ENCODE data around the gene PRR13. TPM values are rescaled to one million over a fixed set of nuclear protein-coding genes. Genes with fewer than 3 reads are reported as not detected.

The PRR13 gene
- total RNA-seq, 1 experiment from 2014 or later: 216 TPM

GRCh38 chr12:53483225-53483978 lies 41.9 kb downstream of the PRR13 start:
- ATAC-seq (peak; percentile 14; the same call in 1 of the 2 replicates), DNase-seq (ENCODE audit: low read depth, low spot score) (no peak)
- H3K36me3 ChIP-seq (ENCODE audit: control insufficient read depth in 1 of 2, insufficient read depth in 2 of 2, low read length in 2 of 2): peaks cover 38 to 59% of the 10 kb centered on the region in 2 experiments
- no peak overlapping the region for H3K4me2 ChIP-seq (ENCODE audit: low read length)
- RAD21 ChIA-PET (ENCODE audit: low non-redundant PET in 1 of 2, low total read pairs in 2 of 2, uncharacterized antibody in 2 of 2, unreplicated experiment in 2 of 2): no interaction called here
- peaks cover 0 to 31% of the 10 kb centered on the region in 2 experiments; a peak in 2 of 4 replicates for H3K4me1 ChIP-seq (ENCODE audit: control insufficient read depth in 1 of 2, insufficient read depth in 2 of 2, low read length in 2 of 2)
- CTCF ChIA-PET: no interaction called here
- H3K4me3 ChIP-seq (replicated peaks in 1 of 2; ENCODE audit: low read depth in 1 of 2, low read length in 2 of 2): no peak overlapping the region
- H3K27ac ChIP-seq (ENCODE audit: low read depth, low read length): peak overlapping the region; percentile 19; the same call in 1 of the 2 replicates
- H3K27me3 ChIP-seq (ENCODE audit: insufficient read depth, low read length): no peaks in the 10 kb centered on the region
- no peaks in the 10 kb centered on the region for H3K9me2 ChIP-seq (ENCODE audit: insufficient read depth)
- intact Hi-C loops (cut with micrococcal nuclease): no loop called here
- H3K9me3 ChIP-seq (ENCODE audit: control insufficient read depth in 1 of 2, insufficient read depth in 1 of 2, low read depth in 1 of 2, low read length in 2 of 2): no peaks in the 10 kb centered on the region
- POLR2A ChIA-PET: interaction anchor here (0.9 to 1.1 kb wide), 2 partner anchors 8 to 104 kb away, joined by 3 to 5 read pairs; partner anchors contain the start of gene SP1
- BruUV-seq (replicated peaks): TSS peak; percentile 37
- no peak overlapping the region for H3K9ac ChIP-seq (ENCODE audit: low read length)
- peaks cover 17% of the 10 kb centered on the region; the same call in 1 of the 2 replicates for H4K20me1 ChIP-seq (ENCODE audit: insufficient read depth)
- H3K79me2 ChIP-seq (ENCODE audit: insufficient read depth, low read length): peaks cover 25% of the 10 kb centered on the region
- TF ChIP-seq ZFX (IDR thresholded peaks at IDR 0.05): no peak
- peak; percentile 51 for TF ChIP-seq POLR2AphosphoS5 (IDR thresholded peaks at IDR 0.05; ENCODE audit: low read depth, low read length)
- TF ChIP-seq, protein P1, sequence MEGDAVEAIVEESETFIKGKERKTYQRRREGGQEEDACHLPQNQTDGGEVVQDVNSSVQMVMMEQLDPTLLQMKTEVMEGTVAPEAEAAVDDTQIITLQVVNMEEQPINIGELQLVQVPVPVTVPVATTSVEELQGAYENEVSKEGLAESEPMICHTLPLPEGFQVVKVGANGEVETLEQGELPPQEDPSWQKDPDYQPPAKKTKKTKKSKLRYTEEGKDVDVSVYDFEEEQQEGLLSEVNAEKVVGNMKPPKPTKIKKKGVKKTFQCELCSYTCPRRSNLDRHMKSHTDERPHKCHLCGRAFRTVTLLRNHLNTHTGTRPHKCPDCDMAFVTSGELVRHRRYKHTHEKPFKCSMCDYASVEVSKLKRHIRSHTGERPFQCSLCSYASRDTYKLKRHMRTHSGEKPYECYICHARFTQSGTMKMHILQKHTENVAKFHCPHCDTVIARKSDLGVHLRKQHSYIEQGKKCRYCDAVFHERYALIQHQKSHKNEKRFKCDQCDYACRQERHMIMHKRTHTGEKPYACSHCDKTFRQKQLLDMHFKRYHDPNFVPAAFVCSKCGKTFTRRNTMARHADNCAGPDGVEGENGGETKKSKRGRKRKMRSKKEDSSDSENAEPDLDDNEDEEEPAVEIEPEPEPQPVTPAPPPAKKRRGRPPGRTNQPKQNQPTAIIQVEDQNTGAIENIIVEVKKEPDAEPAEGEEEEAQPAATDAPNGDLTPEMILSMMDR (IDR thresholded peaks at IDR 0.05 in 2 of 3, conservative IDR thresholded peaks at IDR 0.05 in 1 of 3; ENCODE audit: borderline replicate concordance in 1 of 3, insufficient read depth in 1 of 3, low read depth in 2 of 3, low read length in 2 of 3): no peak
- H2AFZ ChIP-seq (ENCODE audit: low read depth, low read length, poor library complexity, severe bottlenecking): no peak overlapping the region

DNA sequence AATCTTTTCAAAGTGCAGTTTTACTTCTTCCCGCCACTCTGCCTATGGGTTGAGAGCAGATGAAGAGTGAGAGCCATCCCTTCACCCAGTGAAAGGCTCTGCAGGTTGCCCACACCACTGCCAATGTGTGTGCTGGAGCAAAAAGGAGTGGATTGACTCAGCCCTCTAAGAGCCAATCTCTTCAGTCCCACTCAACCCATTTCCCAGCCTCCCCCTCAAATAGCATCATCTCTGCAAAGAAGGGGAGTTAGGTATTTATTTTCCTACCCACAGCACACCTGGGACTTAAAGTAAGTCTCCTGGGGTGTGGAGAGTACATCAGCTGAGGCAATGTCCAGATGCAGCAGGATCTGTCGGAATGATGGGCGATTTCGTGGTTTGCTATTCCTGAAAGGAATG lies 42.4 kb downstream of the PRR13 start:
- no peak overlapping the region for H3K9ac ChIP-seq (ENCODE audit: low read length)
- no peak overlapping the region for H2AFZ ChIP-seq (ENCODE audit: low read depth, low read length, poor library complexity, severe bottlenecking)
- H3K27me3 ChIP-seq (ENCODE audit: insufficient read depth, low read length): no peaks in the 10 kb centered on the region
- DNase-seq (ENCODE audit: low read depth, low spot score) (no peak), ATAC-seq (no peak)
- H3K4me1 ChIP-seq (ENCODE audit: control insufficient read depth in 1 of 2, insufficient read depth in 2 of 2, low read length in 2 of 2): peaks cover 0 to 29% of the 10 kb centered on the region in 2 experiments; a peak in 2 of 4 replicates
- H3K9me2 ChIP-seq (ENCODE audit: insufficient read depth): no peaks in the 10 kb centered on the region
- H4K20me1 ChIP-seq (ENCODE audit: insufficient read depth): peaks cover 12% of the 10 kb centered on the region; the same call in 1 of the 2 replicates
- H3K27ac ChIP-seq (ENCODE audit: low read depth, low read length): no peak overlapping the region
- no peak overlapping the region for H3K4me3 ChIP-seq (replicated peaks in 1 of 2; ENCODE audit: low read depth in 1 of 2, low read length in 2 of 2)
- BruUV-seq (replicated peaks): no TSS peak
- RAD21 ChIA-PET (ENCODE audit: low non-redundant PET in 1 of 2, low total read pairs in 2 of 2, uncharacterized antibody in 2 of 2, unreplicated experiment in 2 of 2): no interaction called here
- H3K9me3 ChIP-seq (ENCODE audit: control insufficient read depth in 1 of 2, insufficient read depth in 1 of 2, low read depth in 1 of 2, low read length in 2 of 2): no peaks in the 10 kb centered on the region
- peaks cover 35 to 53% of the 10 kb centered on the region in 2 experiments for H3K36me3 ChIP-seq (ENCODE audit: control insufficient read depth in 1 of 2, insufficient read depth in 2 of 2, low read length in 2 of 2)
- intact Hi-C loops (cut with micrococcal nuclease): no loop called here
- H3K4me2 ChIP-seq (ENCODE audit: low read length): no peak overlapping the region
- CTCF ChIA-PET: no interaction called here
- POLR2A ChIA-PET: interaction anchor here (0.9 to 1.1 kb wide), 2 partner anchors 8 to 104 kb away, joined by 3 to 5 read pairs; partner anchors contain the start of gene SP1
- H3K79me2 ChIP-seq (ENCODE audit: insufficient read depth, low read length): peaks cover 19% of the 10 kb centered on the region
- TF ChIP-seq CEBPB (IDR thresholded peaks at IDR 0.05; ENCODE audit: low read depth) (no peak), RAD21 (IDR thresholded peaks at IDR 0.05; ENCODE audit: low read depth) (no peak), JUND (IDR thresholded peaks at IDR 0.05) (no peak), ZFX (IDR thresholded peaks at IDR 0.05) (no peak), ELF1 (IDR thresholded peaks at IDR 0.05; ENCODE audit: borderline replicate concordance, low read depth) (no peak), FOSL1 (IDR thresholded peaks at IDR 0.05; ENCODE audit: low read depth) (no peak), YY1 (IDR thresholded peaks at IDR 0.05; ENCODE audit: extremely low read depth, insufficient replicate concordance, low read depth, low read length) (no peak), POLR2A (IDR thresholded peaks at IDR 0.05; ENCODE audit: borderline replicate concordance, extremely low read depth, insufficient read depth, insufficient read length) (no peak), SP1 (IDR thresholded peaks at IDR 0.05; ENCODE audit: low read depth) (no peak), SIN3A (IDR thresholded peaks at IDR 0.05; ENCODE audit: low read depth) (no peak)
- TF ChIP-seq, protein P2, sequence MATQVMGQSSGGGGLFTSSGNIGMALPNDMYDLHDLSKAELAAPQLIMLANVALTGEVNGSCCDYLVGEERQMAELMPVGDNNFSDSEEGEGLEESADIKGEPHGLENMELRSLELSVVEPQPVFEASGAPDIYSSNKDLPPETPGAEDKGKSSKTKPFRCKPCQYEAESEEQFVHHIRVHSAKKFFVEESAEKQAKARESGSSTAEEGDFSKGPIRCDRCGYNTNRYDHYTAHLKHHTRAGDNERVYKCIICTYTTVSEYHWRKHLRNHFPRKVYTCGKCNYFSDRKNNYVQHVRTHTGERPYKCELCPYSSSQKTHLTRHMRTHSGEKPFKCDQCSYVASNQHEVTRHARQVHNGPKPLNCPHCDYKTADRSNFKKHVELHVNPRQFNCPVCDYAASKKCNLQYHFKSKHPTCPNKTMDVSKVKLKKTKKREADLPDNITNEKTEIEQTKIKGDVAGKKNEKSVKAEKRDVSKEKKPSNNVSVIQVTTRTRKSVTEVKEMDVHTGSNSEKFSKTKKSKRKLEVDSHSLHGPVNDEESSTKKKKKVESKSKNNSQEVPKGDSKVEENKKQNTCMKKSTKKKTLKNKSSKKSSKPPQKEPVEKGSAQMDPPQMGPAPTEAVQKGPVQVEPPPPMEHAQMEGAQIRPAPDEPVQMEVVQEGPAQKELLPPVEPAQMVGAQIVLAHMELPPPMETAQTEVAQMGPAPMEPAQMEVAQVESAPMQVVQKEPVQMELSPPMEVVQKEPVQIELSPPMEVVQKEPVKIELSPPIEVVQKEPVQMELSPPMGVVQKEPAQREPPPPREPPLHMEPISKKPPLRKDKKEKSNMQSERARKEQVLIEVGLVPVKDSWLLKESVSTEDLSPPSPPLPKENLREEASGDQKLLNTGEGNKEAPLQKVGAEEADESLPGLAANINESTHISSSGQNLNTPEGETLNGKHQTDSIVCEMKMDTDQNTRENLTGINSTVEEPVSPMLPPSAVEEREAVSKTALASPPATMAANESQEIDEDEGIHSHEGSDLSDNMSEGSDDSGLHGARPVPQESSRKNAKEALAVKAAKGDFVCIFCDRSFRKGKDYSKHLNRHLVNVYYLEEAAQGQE (IDR thresholded peaks at IDR 0.05; ENCODE audit: low read depth): no peak

All from HCT116 (cell line).